Activated gamma-delta T cell treated with Interleukin-2 at 50 U/mL for 16 hours (primary cell): ENCODE data around the gene PLD6.
"Not testable (repeated sequence)": the region's sequence is repeated elsewhere in the genome, so short reads cannot be mapped to it uniquely, and the experiment has no call there.

Experiments
- DNase-seq: peaks from one replicate; pipeline ENCODE4 v3.0.0-alpha.2; 2020

The PLD6 gene

GRCh38 chr17:17196776-17197175, 9.4 kb downstream of the PLD6 start:
- no peak for DNase-seq

- not testable (repeated sequence) for DNase-seq
Measured at GRCh38 chr17:17195466-17195865, 10.7 kb downstream of the PLD6 start.

- DNase-seq = no peak
Measured at GRCh38 chr17:17191961-17192381, 14.2 kb downstream of the PLD6 start.

- DNase-seq = no peak
Measured at GRCh38 chr17:17191346-17191792, 14.8 kb downstream of the PLD6 start.

- no peak for DNase-seq
Measured at GRCh38 chr17:17190188-17190587, 15.9 kb downstream of the PLD6 start.

GRCh38 chr17:17189559-17189958, 16.6 kb downstream of the PLD6 start:
- no peak for DNase-seq

- DNase-seq = no peak
Measured at GRCh38 chr17:17188586-17188985, 17.5 kb downstream of the PLD6 start.

- DNase-seq = no peak
Measured at GRCh38 chr17:17186551-17187505, 19.3 kb downstream of the PLD6 start.

GRCh38 chr17:17186051-17186450, 20.1 kb downstream of the PLD6 start:
- no peak for DNase-seq

GRCh38 chr17:17184985-17185757, 21.0 kb downstream of the PLD6 start:
- DNase-seq = peak; percentile 52

- DNase-seq = no peak
Measured at GRCh38 chr17:17183744-17184143, 22.4 kb downstream of the PLD6 start.

- DNase-seq = no peak
Measured at GRCh38 chr17:17182598-17183136, 23.5 kb downstream of the PLD6 start.

- peak; percentile 44 for DNase-seq
Measured at GRCh38 chr17:17181666-17182597, 24.2 kb downstream of the PLD6 start.

GRCh38 chr17:17180741-17181525, 25.2 kb downstream of the PLD6 start:
- no peak for DNase-seq

- no peak for DNase-seq
Measured at GRCh38 chr17:17180141-17180603, 26.0 kb downstream of the PLD6 start.

- DNase-seq = peak; percentile 24
Measured at GRCh38 chr17:17179371-17179827, 26.7 kb downstream of the PLD6 start.

GRCh38 chr17:17177176-17177575, 29.0 kb downstream of the PLD6 start:
- no peak for DNase-seq

- DNase-seq = no peak
Measured at GRCh38 chr17:17176341-17176740, 29.8 kb downstream of the PLD6 start.

- DNase-seq = peak; percentile 25
Measured at GRCh38 chr17:17175917-17176316, 30.2 kb downstream of the PLD6 start.

GRCh38 chr17:17175340-17175739, 30.8 kb downstream of the PLD6 start:
- no peak for DNase-seq

GRCh38 chr17:17173921-17174320, 32.2 kb downstream of the PLD6 start:
- DNase-seq = no peak
